HepG2 (cell line): Measurements from ENCODE around the gene SECTM1. TPM values are rescaled to one million over a fixed set of nuclear protein-coding genes. Genes with fewer than 3 reads are reported as not detected.

Source experiments
- ATF1 ChIP-seq: IDR thresholded peaks from 2 replicates; pipeline ENCODE4 v1.6.1; 2016; ENCODE audit warnings: mild to moderate bottlenecking, control low read depth
- CENPT ChIP-seq: sonication (generic); formaldehyde crosslinking; IDR thresholded peaks from 2 replicates; pipeline ENCODE4 v1.8.0; 2022; ENCODE audit warnings: low read depth, mild to moderate bottlenecking, moderate library complexity, missing genetic modification reagents
- FOSL2 ChIP-seq: sonication (generic); formaldehyde crosslinking; IDR thresholded peaks from 2 replicates; pipeline ENCODE4 v1.4.0; 2020; ENCODE audit warnings: missing genetic modification reagents
- FOXA3 ChIP-seq: IDR thresholded peaks from 2 replicates; pipeline ENCODE4 v1.6.1; 2016; ENCODE audit warnings: missing genetic modification reagents, missing compliant biosample characterization
- IKZF4 ChIP-seq: sonication (generic); formaldehyde crosslinking; IDR thresholded peaks from 2 replicates; pipeline ENCODE4 v1.5.1; 2020; ENCODE audit warnings: borderline replicate concordance, mild to moderate bottlenecking, low read depth, missing genetic modification reagents; ENCODE audit errors: not compliant biosample characterization
- MED13 ChIP-seq: sonication (generic); formaldehyde crosslinking; IDR thresholded peaks from 2 replicates; pipeline ENCODE4 v1.5.0; 2020; ENCODE audit warnings: missing genetic modification reagents
- MYNN ChIP-seq: sonication (generic); formaldehyde crosslinking; IDR thresholded peaks from 2 replicates; pipeline ENCODE4 v1.4.0; 2020; ENCODE audit warnings: mild to moderate bottlenecking, low read depth, missing genetic modification reagents
- PHF21A ChIP-seq: sonication (generic); formaldehyde crosslinking; IDR thresholded peaks from 2 replicates; pipeline ENCODE4 v1.5.0; 2020; ENCODE audit warnings: mild to moderate bottlenecking, missing genetic modification reagents
- RARA ChIP-seq: IDR thresholded peaks from 2 replicates; pipeline ENCODE4 v1.6.1; 2016; ENCODE audit warnings: missing genetic modification reagents, missing compliant biosample characterization
- SIN3A ChIP-seq: IDR thresholded peaks from 2 replicates; pipeline ENCODE4 v1.6.1; 2011; ENCODE audit warnings: low read depth, mild to moderate bottlenecking, control low read depth, low read length, borderline replicate concordance
- ZBTB37 ChIP-seq: sonication (generic); formaldehyde crosslinking; IDR thresholded peaks from 2 replicates; pipeline ENCODE4 v1.4.0; 2020; ENCODE audit warnings: mild to moderate bottlenecking, missing genetic modification reagents
- ZKSCAN5 ChIP-seq: sonication (generic); formaldehyde crosslinking; IDR thresholded peaks from 2 replicates; pipeline ENCODE4 v1.5.1; 2020; ENCODE audit warnings: mild to moderate bottlenecking, missing genetic modification reagents
- ZKSCAN8 ChIP-seq: IDR thresholded peaks from 2 replicates; pipeline ENCODE4 v1.6.1; 2016; ENCODE audit warnings: borderline replicate concordance, missing genetic modification reagents, missing compliant biosample characterization
- ZNF138 ChIP-seq: sonication (generic); formaldehyde crosslinking; IDR thresholded peaks from 2 replicates; pipeline ENCODE4 v1.5.0; 2020; ENCODE audit warnings: mild to moderate bottlenecking, low read depth, missing genetic modification reagents
- ZNF225 ChIP-seq: sonication (generic); formaldehyde crosslinking; IDR thresholded peaks from 2 replicates; pipeline ENCODE4 v1.4.0; 2020; ENCODE audit warnings: mild to moderate bottlenecking, missing genetic modification reagents
- ZNF292 ChIP-seq: sonication (generic); formaldehyde crosslinking; IDR thresholded peaks from 2 replicates; pipeline ENCODE4 v1.8.1; 2022; ENCODE audit warnings: mild to moderate bottlenecking, low read depth, missing genetic modification reagents, borderline replicate concordance
- ZNF318 ChIP-seq: sonication (generic); formaldehyde crosslinking; IDR thresholded peaks from 2 replicates; pipeline ENCODE4 v1.4.0; 2020; ENCODE audit warnings: mild to moderate bottlenecking, missing genetic modification reagents
- ZNF460 ChIP-seq: sonication (generic); formaldehyde crosslinking; IDR thresholded peaks from 2 replicates; pipeline ENCODE4 v1.5.1; 2020; ENCODE audit warnings: missing genetic modification reagents, mild to moderate bottlenecking, borderline replicate concordance
- ZNF709 ChIP-seq: sonication (generic); formaldehyde crosslinking; IDR thresholded peaks from 2 replicates; pipeline ENCODE4 v1.5.0; 2020; ENCODE audit warnings: mild to moderate bottlenecking, missing genetic modification reagents
- ZNF746 ChIP-seq: sonication (generic); formaldehyde crosslinking; IDR thresholded peaks from 2 replicates; pipeline ENCODE4 v1.8.0; 2022; ENCODE audit warnings: mild to moderate bottlenecking, missing genetic modification reagents
- ZNF878 ChIP-seq: sonication (generic); formaldehyde crosslinking; IDR thresholded peaks from 2 replicates; pipeline ENCODE4 v1.8.1; 2023; ENCODE audit warnings: mild to moderate bottlenecking, missing genetic modification reagents, moderate library complexity
- polyA plus RNA-seq, 8 experiments: library from polyadenylated mRNA; depleted of rRNA in 3 of 8; stranded (reverse) in 7 of 8; unstranded in 1 of 8; fragments of >200 nt; fragmentation: Illumina TruSeq in 4 of 8; extraction: Trizol in 4 of 8; gene quantifications; 2 replicates each; pipeline versions ENCODE4 v1.2.1 to v1.2.3, GENCODE V29; 2011 to 2016; ENCODE audit warnings: low read depth in 4 of 8, missing spikeins in 1 of 8, mixed read lengths in 1 of 8; ENCODE audit not compliant: insufficient read depth in 1 of 8
- total RNA-seq, 5 experiments: library from RNA; depleted of rRNA; stranded (reverse); fragments of >200 nt; fragmentation: Illumina TruSeq; extraction: Trizol; gene quantifications; 2 replicates each; pipeline ENCODE4 v1.2.3, GENCODE V29; 2016; ENCODE audit warnings: low read depth in 1 of 5
- TF ChIP-seq, protein P1 (sequence below): sonication (generic); formaldehyde crosslinking; IDR thresholded peaks from 2 replicates; pipeline ENCODE4 v1.4.0; 2020; ENCODE audit warnings: mild to moderate bottlenecking, missing genetic modification reagents

Gene SECTM1
- total and polyA plus RNA-seq, 2 of the 13 experiments (the other 11 are each of a cell fraction or from before 2014, with no cell fraction given), result 3.5 to 5.3 TPM

GRCh38 chr17:82319619-82320062 is 13.9 kb downstream of the SECTM1 start (continued):
- TF ChIP-seq ZNF318, result no peak; the same call in none of the 2 replicates
- TF ChIP-seq FOXA3, result no peak
- no peak for TF ChIP-seq ATF1 (CRISPR knock-in tag)
- peak; percentile 2 for TF ChIP-seq IKZF4 (CRISPR knock-in tag)
- no peak for TF ChIP-seq MYNN (CRISPR knock-in tag)
- 0 out of 2 replicates have a peak, but pooled peaks have one; percentile 47 for TF ChIP-seq ZNF138 (CRISPR knock-in tag)
- TF ChIP-seq ZNF225, result no peak
- no peak for TF ChIP-seq FOSL2 (CRISPR knock-in tag)
- TF ChIP-seq RARA, result no peak
- TF ChIP-seq, protein P1, sequence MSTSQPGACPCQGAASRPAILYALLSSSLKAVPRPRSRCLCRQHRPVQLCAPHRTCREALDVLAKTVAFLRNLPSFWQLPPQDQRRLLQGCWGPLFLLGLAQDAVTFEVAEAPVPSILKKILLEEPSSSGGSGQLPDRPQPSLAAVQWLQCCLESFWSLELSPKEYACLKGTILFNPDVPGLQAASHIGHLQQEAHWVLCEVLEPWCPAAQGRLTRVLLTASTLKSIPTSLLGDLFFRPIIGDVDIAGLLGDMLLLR (CRISPR knock-in tag), result peak; percentile 11; the same call in 1 of the 2 replicates
- TF ChIP-seq ZNF878 (CRISPR knock-in tag), result no peak
- no peak for TF ChIP-seq PHF21A (CRISPR knock-in tag)
- no peak for TF ChIP-seq ZNF292 (CRISPR knock-in tag)
- no peak for TF ChIP-seq MED13 (CRISPR knock-in tag)
- TF ChIP-seq ZNF460 (CRISPR knock-in tag), result no peak
- no peak for TF ChIP-seq ZNF709 (CRISPR knock-in tag)
- TF ChIP-seq SIN3A, result no peak
- no peak for TF ChIP-seq CENPT (CRISPR knock-in tag)
- TF ChIP-seq ZKSCAN5 (CRISPR knock-in tag), result no peak
- TF ChIP-seq ZNF746 (CRISPR knock-in tag), result no peak
- no peak for TF ChIP-seq ZKSCAN8 (CRISPR knock-in tag)
- no peak for TF ChIP-seq ZBTB37
